Measurements from ENCODE around the gene TSPAN7.
A peak's percentile ranks its signal among the peaks of the same experiment; 100 is the strongest.

TSPAN7 gene

GRCh38 chrX:38692961-38693360 lies 131.6 kb downstream of the TSPAN7 start:
- DNase-seq (ENCODE audit: low spot score): no peak

GRCh38 chrX:38694394-38694793 lies 133.1 kb downstream of the TSPAN7 start:
- DNase-seq (ENCODE audit: low spot score): no peak

- DNase-seq (ENCODE audit: low spot score): no peak
These were observed 136.1 kb downstream of the TSPAN7 start for GRCh38 chrX:38697461-38697860.

- DNase-seq (ENCODE audit: low spot score): no peak
These were observed 137.8 kb downstream of the TSPAN7 start for GRCh38 chrX:38699121-38699520.

GRCh38 chrX:38699696-38700095 lies 138.4 kb downstream of the TSPAN7 start:
- DNase-seq (ENCODE audit: low spot score): no peak

- DNase-seq (ENCODE audit: low spot score): no peak
These were observed 139.7 kb downstream of the TSPAN7 start for GRCh38 chrX:38701073-38701472.

GRCh38 chrX:38704146-38704882 lies 143.0 kb downstream of the TSPAN7 start:
- DNase-seq (ENCODE audit: low spot score): no peak

GRCh38 chrX:38717871-38718270 lies 156.5 kb downstream of the TSPAN7 start:
- DNase-seq (ENCODE audit: low spot score): peak; percentile 10

- DNase-seq (ENCODE audit: low spot score): no peak
These were observed 157.0 kb downstream of the TSPAN7 start for GRCh38 chrX:38718311-38718710.

- DNase-seq (ENCODE audit: low spot score): no peak
These were observed 165.3 kb downstream of the TSPAN7 start for GRCh38 chrX:38726612-38727011.

- no peak for DNase-seq (ENCODE audit: low spot score)
These were observed 166.3 kb downstream of the TSPAN7 start for GRCh38 chrX:38727668-38728067.

GRCh38 chrX:38732866-38733265 lies 171.5 kb downstream of the TSPAN7 start:
- no peak for DNase-seq (ENCODE audit: low spot score)

All from cerebellar cortex (tissue), 1 donor.